NCI-H82 treated with DMSO at 0.1 percent for 48 hours (cell line): Measurements from ENCODE around the gene SOST.

ENCODE experiments used
- DNase-seq: peaks from one replicate; lab custom pipeline; 2025; ENCODE audit not compliant: unreplicated experiment; lab: John Stamatoyannopoulos, UW

SOST gene

GRCh38 chr17:43745541-43745940 lies 13.1 kb downstream of the SOST start:
- peak; percentile 71 for DNase-seq

GRCh38 chr17:43741636-43742035 lies 17.0 kb downstream of the SOST start:
- no peak for DNase-seq

GRCh38 chr17:43740541-43740940 lies 18.1 kb downstream of the SOST start:
- DNase-seq: no peak

GRCh38 chr17:43737722-43738121 lies 20.9 kb downstream of the SOST start:
- DNase-seq: no peak

GRCh38 chr17:43736389-43736788 lies 22.2 kb downstream of the SOST start:
- DNase-seq: no peak

GRCh38 chr17:43734376-43734775 lies 24.2 kb downstream of the SOST start:
- DNase-seq: no peak

GRCh38 chr17:43733956-43734355 lies 24.6 kb downstream of the SOST start:
- no peak for DNase-seq

GRCh38 chr17:43732958-43733357 lies 25.6 kb downstream of the SOST start:
- no peak for DNase-seq

GRCh38 chr17:43728081-43728480 lies 30.5 kb downstream of the SOST start:
- no peak for DNase-seq

- no peak for DNase-seq
Observed at GRCh38 chr17:43723697-43724359, 34.8 kb downstream of the SOST start.

GRCh38 chr17:43722870-43723665 lies 35.5 kb downstream of the SOST start:
- DNase-seq: no peak

GRCh38 chr17:43722269-43722619 lies 36.3 kb downstream of the SOST start:
- DNase-seq: no peak

- DNase-seq: no peak
Observed at GRCh38 chr17:43721537-43722268, 36.9 kb downstream of the SOST start.

GRCh38 chr17:43720311-43721060 lies 38.1 kb downstream of the SOST start:
- DNase-seq: no peak

GRCh38 chr17:43719578-43719977 lies 39.0 kb downstream of the SOST start:
- DNase-seq: no peak

GRCh38 chr17:43718544-43718943 lies 40.0 kb downstream of the SOST start:
- no peak for DNase-seq

- DNase-seq: no peak
Observed at GRCh38 chr17:43717913-43718312, 40.7 kb downstream of the SOST start.

GRCh38 chr17:43714465-43715149 lies 44.0 kb downstream of the SOST start:
- DNase-seq: no peak

- no peak for DNase-seq
Observed at GRCh38 chr17:43713494-43714162, 45.0 kb downstream of the SOST start.

GRCh38 chr17:43712397-43712796 lies 46.2 kb downstream of the SOST start:
- DNase-seq: no peak
